Heart left ventricle (tissue), 16 donors: ENCODE measurements around the gene RNASE2. TPM values are rescaled to one million over a fixed set of nuclear protein-coding genes. Genes with fewer than 3 reads are reported as not detected.
A peak's percentile ranks its signal among the peaks of the same experiment; 100 is the strongest.

Experiments
- ATAC-seq, 4 donors: fragments of 200-7000 bp; cut with Tn5 transposase; one replicate each; pipeline ENCODE4 v1.9.1; 2020 to 2022; ENCODE audit warnings: moderate library complexity in 4 of 4, mild to moderate bottlenecking in 3 of 4, moderate number of reproducible peaks in 1 of 4
- DNase-seq, 5 donors: peaks; one replicate each; pipeline ENCODE4 v3.0.0-alpha.2; 2020
- H3K27ac ChIP-seq, 12 donors: fragments of 200-600 bp; sonication (generic) in 4 of 12; one replicate each; pipeline versions ENCODE4 v1.5.0 to v1.8.0; 2016 to 2022; ENCODE audit warnings: mild to moderate bottlenecking in 2 of 12
- H3K27me3 ChIP-seq, 9 donors: fragments of 200-600 bp; sonication (generic) in 2 of 9; one replicate each; pipeline versions ENCODE4 v1.5.1 to v1.8.0; 2016 to 2022; ENCODE audit warnings: mild to moderate bottlenecking in 3 of 9
- H3K36me3 ChIP-seq, 9 donors: fragments of 200-600 bp; sonication (generic) in 2 of 9; one replicate each; pipeline versions ENCODE4 v1.5.0 to v1.8.0; 2018 to 2022; ENCODE audit warnings: mild to moderate bottlenecking in 2 of 9
- H3K4me1 ChIP-seq, 12 donors: fragments of 200-600 bp; sonication (generic) in 4 of 12; one replicate each; pipeline versions ENCODE4 v1.5.0 to v1.8.0; 2016 to 2022; ENCODE audit warnings: mild to moderate bottlenecking in 3 of 12
- H3K4me3 ChIP-seq, 12 donors: fragments of 200-600 bp; sonication (generic) in 4 of 12; one replicate each; pipeline versions ENCODE4 v1.5.0 to v1.8.0; 2017 to 2022; ENCODE audit warnings: mild to moderate bottlenecking in 9 of 12, moderate library complexity in 4 of 12
- H3K9me3 ChIP-seq, 12 donors: fragments of 200-600 bp; sonication (generic) in 4 of 12; one replicate each; pipeline versions ENCODE4 v1.5.0 to v1.8.0; 2016 to 2022; ENCODE audit warnings: mild to moderate bottlenecking in 1 of 12
- POLR2A ChIP-seq, 2 donors: fragments of 450-650 bp; IDR thresholded peaks; one replicate each; pipeline ENCODE4 v1.6.1; 2017; ENCODE audit warnings: antibody characterized with exemption in 2 of 2, mild to moderate bottlenecking in 2 of 2, moderate library complexity in 2 of 2
- WGBS, 4 donors: extraction: QIAGEN DNeasy Blood & Tissue Kit in 2 of 4; methylation state at CpG; one replicate each; pipeline versions ENCODE4 v1.1.5 to v1.1.7; 2013 to 2018; 5-methylcytosine and 5-hydroxymethylcytosine counted together
- intact Hi-C, 10 donors: fragments of 100-400 bp; cut with DNase I; formaldehyde crosslinking; loops; one replicate each; pipeline versions ENCODE4 v1.11.1 to v1.14.2; 2022
- polyA plus RNA-seq, 2 donors: library from polyadenylated mRNA; stranded (reverse); fragments of 200-250 nt; gene quantifications; one replicate each; pipeline ENCODE4 v1.2.3, GENCODE V29; 2013
- total RNA-seq, 9 donors: library from RNA; depleted of rRNA in 2 of 9; stranded (reverse); fragments of >200 nt in 2 of 9; fragmentation: NEBNext Ultra II Directional in 3 of 9; extraction: Animal tissue kit (Norgen Biotek cat#: 25700) in 3 of 9; gene quantifications; one replicate each; pipeline versions ENCODE4 v1.1.0 to v1.2.4, GENCODE V29; 2016 to 2023
- TF ChIP-seq, protein P1 (sequence below), 12 donors: fragments of 200-600 bp; sonication (generic) in 4 of 12; IDR thresholded peaks; one replicate each; pipeline versions ENCODE4 v1.5.0 to v1.8.0; 2018 to 2022; ENCODE audit warnings: antibody characterized with exemption in 12 of 12, mild to moderate bottlenecking in 5 of 12
- donor health status: ischemic (EF 13 %, LVEDD 7.1; RV severe dilation, severe dysfunction).
- donor health status: healthy with polysubstance abuse.
- donor health status: DM: no; HTN: yes; CAD: no.
- donor health status: DM: no; HTN: no; CAD: no.
- donor health status: ischemic (EF 25% LVEDD 6.9; RV normal size, moderate dysfunction).
- donor health status: ischemic (EF 25% LVEDD 5.7; RV mildly dilated, moderate dysfunction).
- donor health status: healthy.
- donor health status: DM: yes; HTN: yes; CAD: no.
- donor health status: ischemic (EF 35%, LVEDD 5.7; RV mildly dilated, moderate dysfunction).
- donor health status: nonischemic (EF 11% LVEDD 7.7; RV severe dilation, severe dysfunction).
- donor health status: DM: yes; HTN: yes; CAD: no.
- donor health status: PGD.
- donor health status: ischemic (EF 29% LVEDD 5.4; RV normal size, mild dysfunction).
- donor health status: nonischemic (EF 23%, LVEDD 6.1; RV moderate dilation, normal function).

The RNASE2 gene
- total and polyA plus RNA-seq, 11 donors = 0.80 to 16.6 (median 2.5) TPM; not detected in 3

DNA sequence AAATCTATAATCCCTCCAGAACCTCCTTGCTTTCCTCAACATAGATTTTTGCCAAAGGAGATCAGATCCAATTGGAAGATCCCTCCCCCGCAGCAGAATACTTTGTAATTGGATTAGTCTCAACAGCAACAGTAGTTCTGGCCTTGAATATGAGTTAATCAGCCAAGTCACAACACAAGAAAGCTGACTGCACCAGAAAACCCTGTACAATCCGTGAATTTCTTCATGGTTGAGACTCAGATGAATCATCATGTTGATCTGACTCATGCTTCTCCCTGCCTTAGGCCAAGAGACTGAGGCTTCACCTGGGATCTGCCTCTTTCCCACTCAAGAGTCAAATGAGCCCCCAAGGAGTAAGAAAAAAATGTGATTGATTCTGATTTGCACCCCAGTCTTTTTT is 31.5 kb downstream of the RNASE2 start:
- peak in 3 of 4 donors; percentile 33 to 52 (median 43) for ATAC-seq
- intact Hi-C loops = no loop called here
- Histone ChIP-seq H3K27me3 (no peaks in the 10 kb centered on the region), H3K4me3 (no peak overlapping the region), H3K4me1 (peaks cover 3 to 45% (median 21%) of the 10 kb centered on the region in 12 donors), H3K9me3 (no peaks in the 10 kb centered on the region), H3K27ac (peak overlapping the region in 4 of 12 donors; percentile 6 to 66 (median 26)), H3K36me3 (peaks cover 0 to 8% (median 0%) of the 10 kb centered on the region in 9 donors)
- WGBS, 4 donors = 57 to 62% (median 60%) methylated on average over 2 of the region's 2 CpGs
- TF ChIP-seq, protein P1, sequence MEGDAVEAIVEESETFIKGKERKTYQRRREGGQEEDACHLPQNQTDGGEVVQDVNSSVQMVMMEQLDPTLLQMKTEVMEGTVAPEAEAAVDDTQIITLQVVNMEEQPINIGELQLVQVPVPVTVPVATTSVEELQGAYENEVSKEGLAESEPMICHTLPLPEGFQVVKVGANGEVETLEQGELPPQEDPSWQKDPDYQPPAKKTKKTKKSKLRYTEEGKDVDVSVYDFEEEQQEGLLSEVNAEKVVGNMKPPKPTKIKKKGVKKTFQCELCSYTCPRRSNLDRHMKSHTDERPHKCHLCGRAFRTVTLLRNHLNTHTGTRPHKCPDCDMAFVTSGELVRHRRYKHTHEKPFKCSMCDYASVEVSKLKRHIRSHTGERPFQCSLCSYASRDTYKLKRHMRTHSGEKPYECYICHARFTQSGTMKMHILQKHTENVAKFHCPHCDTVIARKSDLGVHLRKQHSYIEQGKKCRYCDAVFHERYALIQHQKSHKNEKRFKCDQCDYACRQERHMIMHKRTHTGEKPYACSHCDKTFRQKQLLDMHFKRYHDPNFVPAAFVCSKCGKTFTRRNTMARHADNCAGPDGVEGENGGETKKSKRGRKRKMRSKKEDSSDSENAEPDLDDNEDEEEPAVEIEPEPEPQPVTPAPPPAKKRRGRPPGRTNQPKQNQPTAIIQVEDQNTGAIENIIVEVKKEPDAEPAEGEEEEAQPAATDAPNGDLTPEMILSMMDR (IDR thresholded peaks at IDR 0.05) = no peak
- no peak for TF ChIP-seq POLR2A (IDR thresholded peaks at IDR 0.05)
- DNase-seq = peak in 2 of 5 donors; percentile 10 to 33

DNA sequence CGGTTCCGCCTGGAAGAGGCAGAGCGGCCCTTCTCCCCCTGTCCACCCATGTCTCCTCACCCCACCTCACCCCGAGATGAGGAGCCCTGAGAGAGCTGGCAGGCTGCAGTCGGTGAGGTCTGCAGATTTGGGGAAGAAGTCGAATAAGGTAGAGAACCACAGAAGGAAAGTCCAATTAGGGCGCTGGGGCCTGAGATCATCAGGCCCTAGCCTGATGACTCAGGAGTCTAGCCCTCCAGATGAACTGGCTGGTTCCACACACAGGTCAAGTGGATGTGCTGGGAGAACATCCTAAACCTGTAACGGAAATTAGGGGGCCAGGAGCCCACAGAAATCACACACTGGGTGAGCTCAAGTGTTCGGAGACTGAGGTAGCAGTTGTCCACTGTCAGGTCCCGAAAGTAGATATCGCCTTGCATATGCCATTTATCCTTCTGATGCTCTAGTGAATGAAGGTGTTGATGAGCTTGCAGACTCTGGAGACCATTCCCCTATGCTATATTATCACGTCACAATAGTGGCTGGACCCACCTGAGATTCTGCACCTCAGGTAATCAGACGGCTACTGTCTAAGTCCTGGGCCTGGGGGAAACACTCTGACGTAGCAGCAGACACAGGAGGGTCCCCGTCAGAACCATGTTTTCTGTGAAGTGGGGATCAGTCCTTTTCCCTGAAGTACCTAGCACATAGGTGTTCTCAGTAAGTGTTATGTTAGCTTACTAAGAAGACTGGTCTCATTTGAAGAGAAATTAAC is 33.6 kb downstream of the RNASE2 start:
- H3K4me1 ChIP-seq = peaks cover 3 to 47% (median 22%) of the 10 kb centered on the region in 12 donors
- no peaks in the 10 kb centered on the region for H3K9me3 ChIP-seq
- intact Hi-C loops = no loop called here
- H3K36me3 ChIP-seq = peaks cover 0 to 29% (median 21%) of the 10 kb centered on the region in 9 donors
- WGBS, 4 donors = 87 to 91% (median 90%) methylated on average over 12 to 15 of the region's 15 CpGs
- peak overlapping the region in 11 of 12 donors; percentile 71 to 97 (median 85) for H3K4me3 ChIP-seq
- TF ChIP-seq, protein P1 (IDR thresholded peaks at IDR 0.05) = no peak
- TF ChIP-seq POLR2A (IDR thresholded peaks at IDR 0.05) = no peak
- H3K27me3 ChIP-seq = no peaks in the 10 kb centered on the region
- H3K27ac ChIP-seq = peak overlapping the region; percentile 73 to 91 (median 81)
- ATAC-seq = no peak
- no peak for DNase-seq

DNA sequence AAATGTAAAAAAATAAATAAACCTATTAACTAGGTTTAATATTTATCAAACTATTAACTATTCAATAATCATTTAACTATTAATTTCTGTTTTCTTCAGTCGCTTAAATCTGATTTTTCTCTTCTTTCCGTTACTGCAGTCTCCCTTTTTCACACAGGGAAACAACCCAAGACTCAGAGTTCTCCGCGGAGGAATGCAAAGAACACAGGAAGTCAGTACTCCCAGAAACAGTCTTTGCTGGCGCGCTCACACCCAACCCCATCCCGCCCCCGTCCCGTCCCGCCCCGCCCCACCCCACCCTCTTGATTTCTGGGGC is 34.1 kb downstream of the RNASE2 start:
- Histone ChIP-seq H3K4me1 (peaks cover 3 to 47% (median 22%) of the 10 kb centered on the region in 12 donors), H3K36me3 (peaks cover 0 to 35% (median 26%) of the 10 kb centered on the region in 9 donors), H3K27me3 (no peaks in the 10 kb centered on the region), H3K9me3 (no peaks in the 10 kb centered on the region), H3K4me3 (peak overlapping the region in 11 of 12 donors; percentile 71 to 97 (median 85)), H3K27ac (peak overlapping the region; percentile 73 to 91 (median 81))
- WGBS, 4 donors = 0 to 2% (median 1%) methylated on average over 11 of the region's 11 CpGs
- ATAC-seq (no peak), DNase-seq (no peak)
- intact Hi-C loops = no loop called here
- TF ChIP-seq, protein P1 (IDR thresholded peaks at IDR 0.05) = no peak
- TF ChIP-seq POLR2A (IDR thresholded peaks at IDR 0.05) = no peak

DNA sequence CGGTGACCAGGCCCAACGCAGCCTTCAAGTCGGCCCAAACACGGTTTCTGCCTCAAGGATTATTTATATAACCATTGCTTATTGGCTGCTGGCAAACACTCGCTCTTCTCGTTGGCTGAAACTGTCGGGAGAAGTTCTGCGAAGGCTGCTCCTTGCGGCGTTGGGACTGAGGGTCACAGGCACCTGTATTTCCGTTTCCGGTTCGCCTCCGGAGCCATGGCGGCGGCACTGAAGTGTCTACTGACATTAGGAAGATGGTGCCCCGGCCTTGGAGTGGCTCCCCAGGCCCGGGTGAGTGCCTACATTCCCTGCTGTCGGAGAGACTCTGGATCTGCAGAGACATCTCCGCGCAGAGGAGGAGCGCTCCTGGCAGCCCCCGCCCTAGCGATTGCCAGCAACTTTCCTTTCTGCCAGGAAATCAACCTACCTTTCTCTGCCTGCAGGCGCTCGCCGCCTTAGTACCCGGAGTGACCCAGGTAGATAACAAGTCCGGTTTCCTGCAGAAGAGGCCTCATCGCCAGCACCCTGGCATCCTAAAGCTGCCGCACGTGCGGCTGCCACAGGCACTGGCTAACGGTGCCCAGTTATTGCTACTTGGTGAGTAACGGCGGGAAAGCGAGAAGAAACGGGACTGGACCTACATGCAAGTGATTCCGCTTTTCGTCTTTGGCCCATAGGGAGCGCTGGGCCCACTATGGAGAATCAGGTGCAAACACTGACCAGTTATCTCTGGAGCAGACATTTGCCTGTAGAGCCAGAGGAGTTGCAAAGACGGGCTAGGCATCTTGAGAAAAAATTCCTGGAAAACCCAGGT is 34.7 kb downstream of the RNASE2 start, which contains the start of gene METTL17:
Gene METTL17, plus strand, starts transcription at position 194 of the 814 bp plus-strand sequence. Its CDS starts 23 bp downstream, at position 217.
- DNase-seq = peak; percentile 90 to 95 (median 92)
- intact Hi-C loops = no loop called here
- peak within 1 kb of the TSS; percentile 73 to 91 (median 81) for H3K27ac ChIP-seq
- peaks cover 3 to 47% (median 22%) of the 10 kb centered on the region in 12 donors for H3K4me1 ChIP-seq
- H3K4me3 ChIP-seq = peak within 1 kb of the TSS; percentile 71 to 97 (median 84)
- peaks cover 0 to 40% (median 32%) of the 10 kb centered on the region in 9 donors for H3K36me3 ChIP-seq
- ATAC-seq = peak; percentile 95 to 97 (median 96)
- 0 to 1% (median 0%) methylated on average over 40 to 42 of the region's 42 CpGs for WGBS, 4 donors
- peak in 1 of 2 donors; percentile 66 for TF ChIP-seq POLR2A (IDR thresholded peaks at IDR 0.05)
- TF ChIP-seq, protein P1 (IDR thresholded peaks at IDR 0.05) = peak in 3 of 12 donors; percentile 19 to 37 (median 28)
- no peaks in the 10 kb centered on the region for H3K9me3 ChIP-seq
- H3K27me3 ChIP-seq = no peaks in the 10 kb centered on the region
